Astrocyte (in vitro differentiated cells and primary cell): ENCODE measurements around the gene SLC13A5. TPM values are rescaled to one million over a fixed set of nuclear protein-coding genes. Genes with fewer than 3 reads are reported as not detected.

Experiments used
- DNase-seq: peaks from one replicate; pipeline ENCODE4 v3.0.0-alpha.2; 2010; ENCODE audit warnings: low read depth
- FAIRE-seq: peaks from 2 replicates; lab custom pipeline; 2011; peaks lifted over from hg19 to GRCh38; lab: Jason Lieb, UNC
- H2AFZ ChIP-seq: 2 replicates; pipeline ENCODE4 v1.6.0; 2012; ENCODE audit warnings: low read depth, low read length, inconsistent platforms
- H3K27ac ChIP-seq: 2 replicates; pipeline ENCODE4 v1.5.1; 2011; ENCODE audit warnings: low read depth, low read length, inconsistent platforms
- H3K27me3 ChIP-seq: 2 replicates; pipeline ENCODE4 v1.6.0; 2011; ENCODE audit warnings: low read length, inconsistent platforms; ENCODE audit not compliant: insufficient read depth
- H3K36me3 ChIP-seq: 2 replicates; pipeline ENCODE4 v1.5.1; 2011; ENCODE audit warnings: low read length, inconsistent platforms; ENCODE audit not compliant: insufficient read depth
- H3K4me1 ChIP-seq: 2 replicates; pipeline ENCODE4 v1.5.1; 2011; ENCODE audit warnings: low read length, inconsistent platforms; ENCODE audit not compliant: insufficient read depth
- H3K4me2 ChIP-seq: 2 replicates; pipeline ENCODE4 v1.6.0; 2012; ENCODE audit warnings: low read length, inconsistent platforms
- H3K4me3 ChIP-seq: 2 replicates; pipeline ENCODE4 v1.5.1; 2011; ENCODE audit warnings: low read depth, mild to moderate bottlenecking, low read length, inconsistent platforms; ENCODE audit not compliant: insufficient read depth
- H3K79me2 ChIP-seq: 2 replicates; pipeline ENCODE4 v1.6.0; 2012; ENCODE audit warnings: mild to moderate bottlenecking, low read length, inconsistent platforms; ENCODE audit not compliant: insufficient read depth
- H3K9ac ChIP-seq: 2 replicates; pipeline ENCODE4 v1.6.0; 2012; ENCODE audit warnings: mild to moderate bottlenecking, low read length, inconsistent platforms
- H3K9me3 ChIP-seq: 2 replicates; pipeline ENCODE4 v1.5.1; 2012; ENCODE audit warnings: low read depth, mild to moderate bottlenecking, low read length, inconsistent platforms; ENCODE audit not compliant: insufficient read depth
- H4K20me1 ChIP-seq: 2 replicates; pipeline ENCODE4 v1.6.0; 2012; ENCODE audit warnings: low read length, inconsistent platforms; ENCODE audit not compliant: insufficient read depth
- H3K27ac Mint-ChIP-seq: one replicate; pipeline ENCODE4 v1.8.0; 2021; ENCODE audit warnings: mild to moderate bottlenecking, mixed read lengths; ENCODE audit not compliant: unreplicated experiment
- H3K27me3 Mint-ChIP-seq: one replicate; pipeline ENCODE4 v1.8.0; 2021; ENCODE audit warnings: low read depth, mixed read lengths; ENCODE audit not compliant: unreplicated experiment
- H3K36me3 Mint-ChIP-seq: one replicate; pipeline ENCODE4 v1.8.0; 2021; ENCODE audit warnings: low read depth, mixed read lengths; ENCODE audit not compliant: unreplicated experiment
- H3K4me1 Mint-ChIP-seq: one replicate; pipeline ENCODE4 v1.8.0; 2021; ENCODE audit warnings: low read depth, mixed read lengths; ENCODE audit not compliant: unreplicated experiment
- H3K4me3 Mint-ChIP-seq: one replicate; pipeline ENCODE4 v1.8.0; 2021; ENCODE audit warnings: mild to moderate bottlenecking, moderate library complexity, mixed read lengths; ENCODE audit not compliant: unreplicated experiment
- H3K9me3 Mint-ChIP-seq: one replicate; pipeline ENCODE4 v1.8.0; 2021; ENCODE audit warnings: mild to moderate bottlenecking, mixed read lengths; ENCODE audit not compliant: unreplicated experiment
- EZH2 ChIP-seq: IDR thresholded peaks from 2 replicates; pipeline ENCODE4 v1.6.1; 2012; ENCODE audit warnings: mild to moderate bottlenecking, low read length, inconsistent platforms; ENCODE audit not compliant: insufficient read depth
- total RNA-seq: library from RNA; stranded (reverse); gene quantifications from 2 replicates; pipeline ENCODE4 v1.2.1, GENCODE V29; 2021
- TF ChIP-seq, protein P1 (sequence below): IDR thresholded peaks from 2 replicates; pipeline ENCODE4 v1.5.1; 2011; ENCODE audit warnings: low read depth, mild to moderate bottlenecking, inconsistent platforms, low read length, moderate library complexity; ENCODE audit not compliant: insufficient read depth

Gene SLC13A5
- total RNA-seq, 1 donor from 2014 or later: 6.9 TPM

DNA sequence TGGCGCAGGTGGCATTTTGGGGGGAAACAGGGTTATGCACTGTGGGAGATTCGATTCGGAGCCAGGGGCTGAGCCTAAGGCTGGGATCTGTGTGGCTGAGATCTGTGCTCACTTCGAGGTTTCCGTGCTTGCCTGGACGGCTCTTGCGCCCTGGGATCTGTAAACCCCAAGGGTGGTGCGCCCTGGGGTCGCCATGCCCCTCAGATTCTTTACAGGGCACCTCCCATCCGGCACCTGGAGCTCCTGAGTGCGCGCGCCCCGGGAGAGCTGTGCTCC, 377 bp downstream of the SLC13A5 start:
- H3K27me3 Mint-ChIP-seq: peaks cover 45% of the 10 kb centered on the region
- H2AFZ ChIP-seq: peak overlapping the region; percentile 71
- H3K36me3 Mint-ChIP-seq: no peaks in the 10 kb centered on the region
- no peak overlapping the region for H3K4me3 ChIP-seq
- DNase-seq (no peak), FAIRE-seq (no peak)
- H3K27ac Mint-ChIP-seq: peak overlapping the region; percentile 15
- H3K9ac ChIP-seq: no peak overlapping the region
- H3K4me3 Mint-ChIP-seq: peak overlapping the region; percentile 88
- peaks cover 10% of the 10 kb centered on the region for H3K27me3 ChIP-seq
- H3K36me3 ChIP-seq: no peaks in the 10 kb centered on the region
- TF ChIP-seq, protein P1, sequence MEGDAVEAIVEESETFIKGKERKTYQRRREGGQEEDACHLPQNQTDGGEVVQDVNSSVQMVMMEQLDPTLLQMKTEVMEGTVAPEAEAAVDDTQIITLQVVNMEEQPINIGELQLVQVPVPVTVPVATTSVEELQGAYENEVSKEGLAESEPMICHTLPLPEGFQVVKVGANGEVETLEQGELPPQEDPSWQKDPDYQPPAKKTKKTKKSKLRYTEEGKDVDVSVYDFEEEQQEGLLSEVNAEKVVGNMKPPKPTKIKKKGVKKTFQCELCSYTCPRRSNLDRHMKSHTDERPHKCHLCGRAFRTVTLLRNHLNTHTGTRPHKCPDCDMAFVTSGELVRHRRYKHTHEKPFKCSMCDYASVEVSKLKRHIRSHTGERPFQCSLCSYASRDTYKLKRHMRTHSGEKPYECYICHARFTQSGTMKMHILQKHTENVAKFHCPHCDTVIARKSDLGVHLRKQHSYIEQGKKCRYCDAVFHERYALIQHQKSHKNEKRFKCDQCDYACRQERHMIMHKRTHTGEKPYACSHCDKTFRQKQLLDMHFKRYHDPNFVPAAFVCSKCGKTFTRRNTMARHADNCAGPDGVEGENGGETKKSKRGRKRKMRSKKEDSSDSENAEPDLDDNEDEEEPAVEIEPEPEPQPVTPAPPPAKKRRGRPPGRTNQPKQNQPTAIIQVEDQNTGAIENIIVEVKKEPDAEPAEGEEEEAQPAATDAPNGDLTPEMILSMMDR: no peak
- TF ChIP-seq EZH2: no peak
- no peaks in the 10 kb centered on the region for H3K4me1 ChIP-seq
- H3K9me3 ChIP-seq: no peaks in the 10 kb centered on the region
- peak overlapping the region; percentile 79 for H3K4me2 ChIP-seq
- no peak overlapping the region for H3K27ac ChIP-seq
- H4K20me1 ChIP-seq: no peaks in the 10 kb centered on the region
- peaks cover 13% of the 10 kb centered on the region for H3K9me3 Mint-ChIP-seq
- H3K79me2 ChIP-seq: no peaks in the 10 kb centered on the region
- peaks cover 7% of the 10 kb centered on the region for H3K4me1 Mint-ChIP-seq

DNA sequence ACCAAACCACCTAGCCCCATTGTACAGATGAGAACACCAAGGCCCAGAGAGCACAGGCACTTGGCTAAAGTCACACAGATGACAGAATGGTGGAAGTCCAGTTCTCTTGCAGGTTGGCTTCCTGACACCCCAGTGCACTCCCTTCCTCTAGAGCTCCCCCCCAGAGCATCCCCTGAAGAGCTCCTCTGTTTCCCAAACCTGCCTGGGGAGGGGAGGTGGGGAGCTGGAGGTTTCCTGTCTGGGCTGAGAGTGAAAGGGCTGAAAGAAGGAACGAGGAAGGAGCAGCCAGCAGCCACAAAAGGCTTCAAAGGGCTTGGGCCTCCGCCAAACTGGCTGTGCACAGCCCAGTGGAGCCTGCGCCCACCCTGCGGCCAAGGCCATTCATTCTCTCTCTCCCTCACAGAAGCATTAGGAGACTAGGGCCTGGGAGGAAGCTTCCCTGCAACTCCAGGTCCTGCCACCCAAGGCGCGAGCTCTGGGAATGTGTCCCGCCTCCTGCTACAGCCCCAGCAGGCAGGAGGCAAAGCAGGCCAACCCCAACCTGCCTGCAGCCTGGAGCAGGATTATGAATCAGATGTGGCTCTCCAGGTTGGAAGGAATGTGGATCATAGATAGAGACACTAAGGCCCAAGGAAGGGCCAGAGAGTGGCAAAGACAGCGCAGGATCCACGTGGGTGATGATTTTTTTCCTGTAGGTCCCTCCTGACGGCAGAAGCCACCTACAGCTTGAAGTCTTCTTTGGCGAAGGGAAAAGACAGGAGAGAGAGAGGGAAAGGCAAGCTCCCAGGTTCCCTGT, 913 bp downstream of the SLC13A5 start:
- peaks cover 12% of the 10 kb centered on the region for H3K9me3 Mint-ChIP-seq
- H3K27ac Mint-ChIP-seq: peak overlapping the region; percentile 15
- peak overlapping the region; percentile 79 for H3K4me2 ChIP-seq
- DNase-seq: peak; percentile 36
- peaks cover 7% of the 10 kb centered on the region for H3K4me1 Mint-ChIP-seq
- H4K20me1 ChIP-seq: no peaks in the 10 kb centered on the region
- H2AFZ ChIP-seq: peak overlapping the region; percentile 71
- no peaks in the 10 kb centered on the region for H3K9me3 ChIP-seq
- peaks cover 45% of the 10 kb centered on the region for H3K27me3 Mint-ChIP-seq
- no peaks in the 10 kb centered on the region for H3K36me3 Mint-ChIP-seq
- H3K4me3 Mint-ChIP-seq: peak overlapping the region; percentile 88
- no peaks in the 10 kb centered on the region for H3K4me1 ChIP-seq
- H3K9ac ChIP-seq: no peak overlapping the region
- H3K36me3 ChIP-seq: no peaks in the 10 kb centered on the region
- no peaks in the 10 kb centered on the region for H3K79me2 ChIP-seq
- peaks cover 10% of the 10 kb centered on the region for H3K27me3 ChIP-seq
- no peak overlapping the region for H3K27ac ChIP-seq
- TF ChIP-seq EZH2: no peak
- TF ChIP-seq, protein P1: no peak
- no peak for FAIRE-seq
- no peak overlapping the region for H3K4me3 ChIP-seq

DNA sequence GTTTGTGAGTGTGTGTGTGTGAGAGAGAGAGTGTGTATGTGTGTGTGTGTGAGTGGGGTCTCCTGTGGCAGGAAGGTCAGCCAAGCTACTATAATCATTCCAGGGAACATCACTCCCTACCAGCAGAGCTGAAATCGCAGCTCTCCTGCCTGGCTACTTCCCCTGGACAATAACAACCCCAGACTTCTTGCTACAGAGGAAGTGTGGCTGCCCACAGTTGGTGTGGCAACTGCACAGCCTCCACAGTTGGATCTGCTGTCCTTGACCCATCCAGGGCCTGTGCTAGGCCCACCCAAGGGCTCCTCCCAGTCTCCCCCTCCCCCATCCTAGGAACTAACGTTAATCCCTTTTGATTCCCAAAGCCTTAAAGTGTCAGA, 1.5 kb downstream of the SLC13A5 start:
- no peak overlapping the region for H2AFZ ChIP-seq
- H3K9me3 Mint-ChIP-seq: peaks cover 10% of the 10 kb centered on the region
- peaks cover 10% of the 10 kb centered on the region for H3K27me3 ChIP-seq
- no peaks in the 10 kb centered on the region for H3K9me3 ChIP-seq
- H3K4me1 ChIP-seq: no peaks in the 10 kb centered on the region
- H4K20me1 ChIP-seq: no peaks in the 10 kb centered on the region
- H3K27me3 Mint-ChIP-seq: peaks cover 49% of the 10 kb centered on the region
- no peaks in the 10 kb centered on the region for H3K36me3 ChIP-seq
- no peak overlapping the region for H3K4me3 Mint-ChIP-seq
- no peak for FAIRE-seq
- H3K27ac Mint-ChIP-seq: peak overlapping the region; percentile 4
- no peak overlapping the region for H3K4me3 ChIP-seq
- no peak overlapping the region for H3K27ac ChIP-seq
- H3K36me3 Mint-ChIP-seq: peaks cover 2% of the 10 kb centered on the region
- no peak for DNase-seq
- H3K4me2 ChIP-seq: no peak overlapping the region
- H3K9ac ChIP-seq: no peak overlapping the region
- TF ChIP-seq, protein P1: no peak
- TF ChIP-seq EZH2: no peak
- H3K79me2 ChIP-seq: no peaks in the 10 kb centered on the region
- H3K4me1 Mint-ChIP-seq: peaks cover 7% of the 10 kb centered on the region
